ENCODE measurements around the gene CFAP58.

Gene CFAP58

GRCh38 chr10:104345515-104345914 lies 8.1 kb upstream of the CFAP58 start:
- Histone ChIP-seq H3K9ac (ENCODE audit: low read length) (no peak overlapping the region), H3K4me1 (ENCODE audit: control insufficient read depth, insufficient read depth, low read length) (peaks cover under 1% of the 10 kb centered on the region), H3K4me3 (ENCODE audit: low read length) (no peak overlapping the region), H3K36me3 (ENCODE audit: control insufficient read depth, insufficient read depth, low read length) (no peaks in the 10 kb centered on the region), H3K27ac (ENCODE audit: low read depth, low read length) (no peak overlapping the region), H3K27me3 (ENCODE audit: control insufficient read depth, insufficient read depth, low read length) (no peaks in the 10 kb centered on the region)

- no peak overlapping the region for H3K4me3 ChIP-seq (ENCODE audit: low read length)
- H3K27me3 ChIP-seq (ENCODE audit: control insufficient read depth, insufficient read depth, low read length), result no peaks in the 10 kb centered on the region
- no peaks in the 10 kb centered on the region for H3K4me1 ChIP-seq (ENCODE audit: control insufficient read depth, insufficient read depth, low read length)
- H3K9ac ChIP-seq (ENCODE audit: low read length), result no peak overlapping the region
- no peaks in the 10 kb centered on the region for H3K36me3 ChIP-seq (ENCODE audit: control insufficient read depth, insufficient read depth, low read length)
- no peak overlapping the region for H3K27ac ChIP-seq (ENCODE audit: low read depth, low read length)
These were observed 7.7 kb upstream of the CFAP58 start for GRCh38 chr10:104345941-104346340.

- H3K27me3 ChIP-seq (ENCODE audit: control insufficient read depth, insufficient read depth, low read length), result no peaks in the 10 kb centered on the region
- no peak overlapping the region for H3K4me3 ChIP-seq (ENCODE audit: low read length)
- no peaks in the 10 kb centered on the region for H3K4me1 ChIP-seq (ENCODE audit: control insufficient read depth, insufficient read depth, low read length)
- no peak overlapping the region for H3K27ac ChIP-seq (ENCODE audit: low read depth, low read length)
- H3K9ac ChIP-seq (ENCODE audit: low read length), result no peak overlapping the region
- H3K36me3 ChIP-seq (ENCODE audit: control insufficient read depth, insufficient read depth, low read length), result no peaks in the 10 kb centered on the region
These were observed 6.2 kb upstream of the CFAP58 start for GRCh38 chr10:104347295-104348045.

DNA sequence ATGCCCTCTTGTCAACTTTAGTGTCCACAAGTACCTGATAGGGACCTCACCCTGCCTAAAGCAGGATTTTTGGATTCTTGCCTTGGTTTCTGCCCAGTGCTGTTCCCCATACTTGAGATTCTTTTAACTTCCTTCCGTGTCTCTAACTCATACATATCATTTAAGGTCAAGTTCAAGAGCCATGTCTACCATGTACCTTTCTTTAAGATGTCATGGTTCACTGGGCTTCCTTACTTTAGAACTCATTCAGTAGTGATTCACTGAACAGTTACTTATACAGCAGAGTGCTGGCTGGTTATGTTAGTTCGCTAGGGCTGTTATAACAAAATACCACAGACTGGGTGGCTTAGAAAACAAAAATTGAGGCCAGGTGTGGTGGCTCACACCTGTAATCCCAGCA lies 5.0 kb upstream of the CFAP58 start:
- H3K4me3 ChIP-seq (ENCODE audit: low read length), result no peak overlapping the region
- no peak overlapping the region for H3K27ac ChIP-seq (ENCODE audit: low read depth, low read length)
- H3K4me1 ChIP-seq (ENCODE audit: control insufficient read depth, insufficient read depth, low read length), result peaks cover 5% of the 10 kb centered on the region
- no peaks in the 10 kb centered on the region for H3K27me3 ChIP-seq (ENCODE audit: control insufficient read depth, insufficient read depth, low read length)
- H3K9ac ChIP-seq (ENCODE audit: low read length), result no peak overlapping the region
- no peaks in the 10 kb centered on the region for H3K36me3 ChIP-seq (ENCODE audit: control insufficient read depth, insufficient read depth, low read length)

GRCh38 chr10:104349623-104350126 lies 4.0 kb upstream of the CFAP58 start:
- Histone ChIP-seq H3K4me3 (ENCODE audit: low read length) (peak overlapping the region; percentile 51), H3K4me1 (ENCODE audit: control insufficient read depth, insufficient read depth, low read length) (peaks cover 5% of the 10 kb centered on the region), H3K36me3 (ENCODE audit: control insufficient read depth, insufficient read depth, low read length) (no peaks in the 10 kb centered on the region), H3K9ac (ENCODE audit: low read length) (no peak overlapping the region), H3K27me3 (ENCODE audit: control insufficient read depth, insufficient read depth, low read length) (no peaks in the 10 kb centered on the region), H3K27ac (ENCODE audit: low read depth, low read length) (no peak overlapping the region)

DNA sequence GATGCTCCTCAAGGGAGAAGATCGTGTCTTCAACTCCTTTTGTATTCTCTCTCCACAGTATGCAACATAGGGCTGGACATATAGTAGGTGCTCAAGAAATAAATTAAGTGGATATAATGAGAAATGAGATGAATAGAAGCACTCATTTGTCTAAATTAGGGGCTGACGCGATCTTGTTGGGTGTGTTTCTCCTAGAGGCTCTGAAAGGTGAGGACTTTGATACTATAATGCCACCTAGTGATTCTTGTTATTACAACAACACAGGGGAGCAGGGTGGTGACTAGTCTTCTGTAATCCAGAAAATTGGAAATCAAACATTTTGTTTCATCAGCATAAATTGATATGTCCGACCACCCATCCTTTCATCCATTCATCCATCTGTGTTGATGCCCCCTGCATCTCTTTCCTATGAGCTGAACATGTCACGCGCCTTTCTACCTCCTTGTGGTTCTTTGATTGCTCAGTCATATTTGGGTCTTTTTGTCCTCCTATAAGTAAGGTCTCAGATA lies 3.5 kb upstream of the CFAP58 start:
- Histone ChIP-seq H3K27ac (ENCODE audit: low read depth, low read length) (no peak overlapping the region), H3K9ac (ENCODE audit: low read length) (no peak overlapping the region), H3K4me1 (ENCODE audit: control insufficient read depth, insufficient read depth, low read length) (peaks cover 5% of the 10 kb centered on the region), H3K4me3 (ENCODE audit: low read length) (peak overlapping the region; percentile 51), H3K36me3 (ENCODE audit: control insufficient read depth, insufficient read depth, low read length) (no peaks in the 10 kb centered on the region), H3K27me3 (ENCODE audit: control insufficient read depth, insufficient read depth, low read length) (no peaks in the 10 kb centered on the region)

GRCh38 chr10:104351061-104351702 lies 2.5 kb upstream of the CFAP58 start:
- Histone ChIP-seq H3K4me3 (ENCODE audit: low read length) (no peak overlapping the region), H3K27me3 (ENCODE audit: control insufficient read depth, insufficient read depth, low read length) (no peaks in the 10 kb centered on the region), H3K27ac (ENCODE audit: low read depth, low read length) (no peak overlapping the region), H3K9ac (ENCODE audit: low read length) (no peak overlapping the region), H3K36me3 (ENCODE audit: control insufficient read depth, insufficient read depth, low read length) (no peaks in the 10 kb centered on the region), H3K4me1 (ENCODE audit: control insufficient read depth, insufficient read depth, low read length) (peaks cover 5% of the 10 kb centered on the region)

DNA sequence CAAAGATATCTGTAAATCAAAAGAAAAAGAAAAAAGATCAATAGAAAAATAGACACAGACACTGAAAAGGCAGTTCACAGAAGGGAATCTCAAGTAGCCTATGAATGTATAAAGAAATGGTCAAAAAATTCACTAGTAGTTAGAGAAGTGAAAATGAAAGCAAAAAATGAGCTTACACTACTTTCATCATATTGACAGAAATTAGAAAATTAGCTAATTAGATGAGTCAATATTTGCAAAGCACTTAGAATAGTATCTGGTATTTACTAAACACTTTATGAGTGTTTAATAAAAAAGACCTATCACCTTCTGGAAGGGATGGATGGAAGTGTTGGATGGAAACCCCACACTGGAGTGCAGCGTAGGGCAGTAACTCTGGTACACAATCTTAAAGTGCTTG lies 1.7 kb upstream of the CFAP58 start:
- no peak overlapping the region for H3K27ac ChIP-seq (ENCODE audit: low read depth, low read length)

DNA sequence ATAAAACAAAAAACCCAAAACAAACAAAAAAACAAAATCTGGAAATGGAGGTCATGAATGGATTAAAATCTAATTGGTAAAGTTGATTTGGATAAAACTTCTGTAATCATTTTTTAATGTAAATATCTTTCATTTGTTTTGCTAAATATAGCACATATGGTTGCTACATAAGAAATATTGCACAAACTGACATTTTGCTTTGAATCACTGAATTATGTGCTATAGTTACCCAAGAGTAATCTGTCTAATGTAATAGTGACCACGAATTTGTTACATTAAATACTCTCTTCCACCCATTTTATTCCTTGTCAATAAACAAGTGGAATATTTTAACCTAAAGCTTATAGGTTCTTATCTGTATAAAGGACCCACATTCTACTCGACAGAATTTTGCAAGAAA lies 6.2 kb downstream of the CFAP58 start:
- H3K4me1 ChIP-seq (ENCODE audit: control insufficient read depth, insufficient read depth, low read length), result no peaks in the 10 kb centered on the region
- no peaks in the 10 kb centered on the region for H3K36me3 ChIP-seq (ENCODE audit: control insufficient read depth, insufficient read depth, low read length)
- H3K27ac ChIP-seq (ENCODE audit: low read depth, low read length), result no peak overlapping the region
- H3K4me3 ChIP-seq (ENCODE audit: low read length), result no peak overlapping the region
- H3K27me3 ChIP-seq (ENCODE audit: control insufficient read depth, insufficient read depth, low read length), result no peaks in the 10 kb centered on the region
- H3K9ac ChIP-seq (ENCODE audit: low read length), result no peak overlapping the region

More for the DNA sequence above, 1.7 kb upstream of the CFAP58 start:
- peaks cover 5% of the 10 kb centered on the region for H3K4me1 ChIP-seq (ENCODE audit: control insufficient read depth, insufficient read depth, low read length)
- H3K27me3 ChIP-seq (ENCODE audit: control insufficient read depth, insufficient read depth, low read length), result no peaks in the 10 kb centered on the region
- no peak overlapping the region for H3K9ac ChIP-seq (ENCODE audit: low read length)
- no peak overlapping the region for H3K4me3 ChIP-seq (ENCODE audit: low read length)
- H3K36me3 ChIP-seq (ENCODE audit: control insufficient read depth, insufficient read depth, low read length), result no peaks in the 10 kb centered on the region

DNA sequence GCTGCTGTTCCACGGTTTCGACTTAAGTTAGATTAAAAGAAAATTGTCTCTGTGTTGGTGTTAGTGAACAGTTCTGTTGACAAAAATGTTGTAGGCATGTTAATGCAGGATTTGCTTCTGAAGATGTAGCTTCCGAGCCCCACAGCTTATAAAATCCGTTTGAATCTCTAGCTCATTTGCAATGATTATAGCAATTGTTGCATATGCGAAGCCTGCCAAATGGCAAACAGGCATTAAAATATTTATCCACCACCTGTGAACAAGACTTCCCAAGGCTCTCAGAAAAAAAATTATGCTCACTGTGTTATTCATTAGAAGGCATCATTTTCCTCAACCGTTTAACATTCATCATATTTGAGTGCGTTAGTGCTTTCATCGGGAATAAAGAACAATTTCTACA lies 14.3 kb downstream of the CFAP58 start:
- H3K27ac ChIP-seq (ENCODE audit: low read depth, low read length), result no peak overlapping the region
- no peaks in the 10 kb centered on the region for H3K27me3 ChIP-seq (ENCODE audit: control insufficient read depth, insufficient read depth, low read length)
- H3K9ac ChIP-seq (ENCODE audit: low read length), result no peak overlapping the region
- no peak overlapping the region for H3K4me3 ChIP-seq (ENCODE audit: low read length)
- H3K4me1 ChIP-seq (ENCODE audit: control insufficient read depth, insufficient read depth, low read length), result no peaks in the 10 kb centered on the region
- H3K36me3 ChIP-seq (ENCODE audit: control insufficient read depth, insufficient read depth, low read length), result no peaks in the 10 kb centered on the region

GRCh38 chr10:104368381-104368780 lies 14.7 kb downstream of the CFAP58 start:
- no peak overlapping the region for H3K27ac ChIP-seq (ENCODE audit: low read depth, low read length)
- no peak overlapping the region for H3K9ac ChIP-seq (ENCODE audit: low read length)
- H3K4me1 ChIP-seq (ENCODE audit: control insufficient read depth, insufficient read depth, low read length), result no peaks in the 10 kb centered on the region
- no peak overlapping the region for H3K4me3 ChIP-seq (ENCODE audit: low read length)
- no peaks in the 10 kb centered on the region for H3K27me3 ChIP-seq (ENCODE audit: control insufficient read depth, insufficient read depth, low read length)
- no peaks in the 10 kb centered on the region for H3K36me3 ChIP-seq (ENCODE audit: control insufficient read depth, insufficient read depth, low read length)

DNA sequence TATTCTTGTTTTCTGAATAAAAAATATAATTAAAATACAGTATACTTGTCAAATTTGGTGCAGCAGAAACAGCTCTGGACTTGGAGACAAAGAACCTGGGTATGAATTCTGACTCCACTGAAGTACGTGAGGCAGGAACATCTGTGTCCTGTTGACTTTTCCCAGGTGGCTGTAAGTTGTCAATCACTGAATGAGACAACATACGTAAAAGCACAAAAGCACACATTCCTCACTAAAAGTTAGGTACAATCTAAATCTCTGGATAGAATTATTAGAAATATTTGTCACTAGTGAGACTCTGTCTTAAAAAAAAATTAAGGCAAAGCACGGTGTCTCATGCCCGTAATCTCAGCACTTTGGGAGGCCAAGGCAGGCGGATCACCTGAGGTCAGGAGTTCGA lies 18.1 kb downstream of the CFAP58 start:
- H3K4me3 ChIP-seq (ENCODE audit: low read length), result no peak overlapping the region
- no peak overlapping the region for H3K9ac ChIP-seq (ENCODE audit: low read length)
- H3K27ac ChIP-seq (ENCODE audit: low read depth, low read length), result no peak overlapping the region
- no peaks in the 10 kb centered on the region for H3K36me3 ChIP-seq (ENCODE audit: control insufficient read depth, insufficient read depth, low read length)
- H3K27me3 ChIP-seq (ENCODE audit: control insufficient read depth, insufficient read depth, low read length), result no peaks in the 10 kb centered on the region
- no peaks in the 10 kb centered on the region for H3K4me1 ChIP-seq (ENCODE audit: control insufficient read depth, insufficient read depth, low read length)

All from rectal smooth muscle tissue (tissue), 1 donor.